ENCODE results near the gene ARHGEF7.
"Not testable (repeated sequence)": the region's sequence is repeated elsewhere in the genome, so short reads cannot be mapped to it uniquely, and the experiment has no call there.

ARHGEF7 gene

GRCh38 chr13:111175372-111175771 is 60.3 kb downstream of the ARHGEF7 start:
- DNase-seq = no peak

GRCh38 chr13:111175935-111176334 is 60.8 kb downstream of the ARHGEF7 start:
- DNase-seq = no peak

GRCh38 chr13:111176421-111176820 is 61.3 kb downstream of the ARHGEF7 start:
- no peak for DNase-seq

GRCh38 chr13:111177081-111177711 is 62.1 kb downstream of the ARHGEF7 start:
- no peak for DNase-seq

- DNase-seq = peak; percentile 17
Observed at GRCh38 chr13:111177921-111178320, 62.8 kb downstream of the ARHGEF7 start.

- DNase-seq = no peak
Observed at GRCh38 chr13:111178402-111178801, 63.3 kb downstream of the ARHGEF7 start.

GRCh38 chr13:111179908-111180760 is 65.0 kb downstream of the ARHGEF7 start:
- DNase-seq = no peak

- no peak for DNase-seq
Observed at GRCh38 chr13:111181977-111182376, 66.9 kb downstream of the ARHGEF7 start.

GRCh38 chr13:111183087-111183645 is 68.1 kb downstream of the ARHGEF7 start:
- no peak for DNase-seq

GRCh38 chr13:111183959-111184358 is 68.8 kb downstream of the ARHGEF7 start:
- no peak for DNase-seq

GRCh38 chr13:111184458-111185401 is 69.6 kb downstream of the ARHGEF7 start:
- DNase-seq = no peak

- DNase-seq = no peak
Observed at GRCh38 chr13:111186305-111186935, 71.3 kb downstream of the ARHGEF7 start.

- DNase-seq = no peak
Observed at GRCh38 chr13:111187960-111188541, 72.9 kb downstream of the ARHGEF7 start.

- DNase-seq = not testable (repeated sequence)
Observed at GRCh38 chr13:111189064-111189505, 74.0 kb downstream of the ARHGEF7 start.

- DNase-seq = not testable (repeated sequence)
Observed at GRCh38 chr13:111189516-111189915, 74.4 kb downstream of the ARHGEF7 start.

- not testable (repeated sequence) for DNase-seq
Observed at GRCh38 chr13:111193223-111193622, 78.1 kb downstream of the ARHGEF7 start.

- peak; percentile 39 for DNase-seq
Observed at GRCh38 chr13:111194651-111195050, 79.5 kb downstream of the ARHGEF7 start.

- not testable (repeated sequence) for DNase-seq
Observed at GRCh38 chr13:111198732-111199378, 83.7 kb downstream of the ARHGEF7 start.

GRCh38 chr13:111201304-111201940 is 86.3 kb downstream of the ARHGEF7 start:
- DNase-seq = no peak

- DNase-seq = no peak
Observed at GRCh38 chr13:111202156-111202621, 87.1 kb downstream of the ARHGEF7 start.

GRCh38 chr13:111202745-111203144 is 87.6 kb downstream of the ARHGEF7 start:
- peak; percentile 31 for DNase-seq
